ENCODE results near the gene C17orf67. TPM values are rescaled to one million over a fixed set of nuclear protein-coding genes. Genes with fewer than 3 reads are reported as not detected.

C17orf67 gene
- total and polyA plus RNA-seq, 2 experiments from 2014 or later: 1.2 to 1.3 TPM

- Histone ChIP-seq H4K20me1 (ENCODE audit: insufficient read depth) (no peaks in the 10 kb centered on the region), H3K4me3 (no peak overlapping the region), H3K79me2 (ENCODE audit: insufficient read depth) (no peaks in the 10 kb centered on the region), H3K27me3 (replicated peaks; ENCODE audit: insufficient read depth) (no peaks in the 10 kb centered on the region), H3K9me2 (ENCODE audit: insufficient read depth) (no peaks in the 10 kb centered on the region), H3F3A (ENCODE audit: insufficient read depth) (peaks cover 37% of the 10 kb centered on the region), H3K27ac (peak overlapping the region; percentile 85), H2AFZ (peak overlapping the region; percentile 88), H3K4me1 (ENCODE audit: insufficient read depth) (peaks cover 46% of the 10 kb centered on the region), H3K36me3 (ENCODE audit: low read depth) (no peaks in the 10 kb centered on the region), H3K9me3 (ENCODE audit: low read depth) (no peaks in the 10 kb centered on the region), H3K4me2 (ENCODE audit: unreplicated experiment) (peak overlapping the region; percentile 42), H3K9ac (peak overlapping the region; percentile 63)
- 34 to 37% methylated on average over 8 of the region's 8 CpGs for WGBS, 2 experiments (ENCODE audit: low coverage in 1 of 2, low lambda C conversion rate in 2 of 2, missing lambda C conversion rate in 2 of 2)
- DNase-seq: peak; percentile 65
- in situ Hi-C loops (cut with MboI): no loop called here
- TF ChIP-seq EZH2 (IDR thresholded peaks at IDR 0.05; ENCODE audit: insufficient read depth, poor library complexity, severe bottlenecking) (no peak), EZH2phosphoT487 (IDR thresholded peaks at IDR 0.05; ENCODE audit: insufficient read depth, low read depth) (no peak)
Measured at GRCh38 chr17:56754523-56755208, 79.1 kb downstream of the C17orf67 start.

- H3K36me3 ChIP-seq (ENCODE audit: low read depth): no peaks in the 10 kb centered on the region
- H2AFZ ChIP-seq: no peak overlapping the region
- no peak overlapping the region for H3K27ac ChIP-seq
- H3K9me2 ChIP-seq (ENCODE audit: insufficient read depth): no peaks in the 10 kb centered on the region
- no peaks in the 10 kb centered on the region for H3K9me3 ChIP-seq (ENCODE audit: low read depth)
- peak; percentile 38 for DNase-seq
- peaks cover 47% of the 10 kb centered on the region for H3K4me1 ChIP-seq (ENCODE audit: insufficient read depth)
- no peak overlapping the region for H3K4me2 ChIP-seq (ENCODE audit: unreplicated experiment)
- 96 to 98% methylated on average over 4 of the region's 4 CpGs for WGBS, 2 experiments (ENCODE audit: low coverage in 1 of 2, low lambda C conversion rate in 2 of 2, missing lambda C conversion rate in 2 of 2)
- H3K79me2 ChIP-seq (ENCODE audit: insufficient read depth): no peaks in the 10 kb centered on the region
- H3K27me3 ChIP-seq (replicated peaks; ENCODE audit: insufficient read depth): no peaks in the 10 kb centered on the region
- in situ Hi-C loops (cut with MboI): no loop called here
- no peak overlapping the region for H3K9ac ChIP-seq
- no peak for TF ChIP-seq EZH2phosphoT487 (IDR thresholded peaks at IDR 0.05; ENCODE audit: insufficient read depth, low read depth)
- no peak for TF ChIP-seq EZH2 (IDR thresholded peaks at IDR 0.05; ENCODE audit: insufficient read depth, poor library complexity, severe bottlenecking)
- no peak overlapping the region for H3K4me3 ChIP-seq
- H4K20me1 ChIP-seq (ENCODE audit: insufficient read depth): no peaks in the 10 kb centered on the region
- H3F3A ChIP-seq (ENCODE audit: insufficient read depth): peaks cover 33% of the 10 kb centered on the region
Measured at GRCh38 chr17:56752263-56752836, 81.4 kb downstream of the C17orf67 start.

- no peaks in the 10 kb centered on the region for H3K79me2 ChIP-seq (ENCODE audit: insufficient read depth)
- no peak overlapping the region for H3K27ac ChIP-seq
- WGBS, 2 experiments (ENCODE audit: low coverage in 1 of 2, low lambda C conversion rate in 2 of 2, missing lambda C conversion rate in 2 of 2): 68 to 70% methylated on average over 6 of the region's 6 CpGs
- peaks cover 37% of the 10 kb centered on the region for H3K4me1 ChIP-seq (ENCODE audit: insufficient read depth)
- no peaks in the 10 kb centered on the region for H3K9me3 ChIP-seq (ENCODE audit: low read depth)
- no peak overlapping the region for H3K4me3 ChIP-seq
- no peak overlapping the region for H3K4me2 ChIP-seq (ENCODE audit: unreplicated experiment)
- H3K27me3 ChIP-seq (replicated peaks; ENCODE audit: insufficient read depth): no peaks in the 10 kb centered on the region
- H2AFZ ChIP-seq: no peak overlapping the region
- no peaks in the 10 kb centered on the region for H4K20me1 ChIP-seq (ENCODE audit: insufficient read depth)
- no peak for DNase-seq
- in situ Hi-C loops (cut with MboI): no loop called here
- H3K9ac ChIP-seq: no peak overlapping the region
- TF ChIP-seq EZH2 (IDR thresholded peaks at IDR 0.05; ENCODE audit: insufficient read depth, poor library complexity, severe bottlenecking) (no peak), EZH2phosphoT487 (IDR thresholded peaks at IDR 0.05; ENCODE audit: insufficient read depth, low read depth) (no peak)
- H3F3A ChIP-seq (ENCODE audit: insufficient read depth): peaks cover 22% of the 10 kb centered on the region
- no peaks in the 10 kb centered on the region for H3K9me2 ChIP-seq (ENCODE audit: insufficient read depth)
- H3K36me3 ChIP-seq (ENCODE audit: low read depth): no peaks in the 10 kb centered on the region
Measured at GRCh38 chr17:56751145-56751738, 82.5 kb downstream of the C17orf67 start.

GRCh38 chr17:56744721-56745120, 89.0 kb downstream of the C17orf67 start:
- H3F3A ChIP-seq (ENCODE audit: insufficient read depth): no peaks in the 10 kb centered on the region; the same call in 1 of the 2 replicates
- no peak overlapping the region for H3K27ac ChIP-seq
- H3K9me3 ChIP-seq (ENCODE audit: low read depth): no peaks in the 10 kb centered on the region
- DNase-seq: no peak
- H3K4me2 ChIP-seq (ENCODE audit: unreplicated experiment): no peak overlapping the region
- 80 to 83% methylated on average over 7 of the region's 7 CpGs for WGBS, 2 experiments (ENCODE audit: low coverage in 1 of 2, low lambda C conversion rate in 2 of 2, missing lambda C conversion rate in 2 of 2)
- TF ChIP-seq EZH2phosphoT487 (IDR thresholded peaks at IDR 0.05; ENCODE audit: insufficient read depth, low read depth): no peak
- 0 out of 2 replicates have a peak, but pooled peaks cover 3% of the 10 kb centered on the region for H3K27me3 ChIP-seq (replicated peaks; ENCODE audit: insufficient read depth)
- H3K9ac ChIP-seq: no peak overlapping the region
- H3K9me2 ChIP-seq (ENCODE audit: insufficient read depth): no peaks in the 10 kb centered on the region
- no peak overlapping the region for H3K4me3 ChIP-seq
- H3K79me2 ChIP-seq (ENCODE audit: insufficient read depth): no peaks in the 10 kb centered on the region
- H2AFZ ChIP-seq: no peak overlapping the region
- H4K20me1 ChIP-seq (ENCODE audit: insufficient read depth): no peaks in the 10 kb centered on the region
- peaks cover 4% of the 10 kb centered on the region for H3K4me1 ChIP-seq (ENCODE audit: insufficient read depth)
- in situ Hi-C loops (cut with MboI): no loop called here
- no peaks in the 10 kb centered on the region for H3K36me3 ChIP-seq (ENCODE audit: low read depth)
